ENCODE measurements around the gene PPIF. TPM values are rescaled to one million over a fixed set of nuclear protein-coding genes. Genes with fewer than 3 reads are reported as not detected.

Gene PPIF
- total and polyA plus RNA-seq, 2 of the 4 experiments (the other 2 are of a cell fraction): 29.2 to 130 TPM

DNA sequence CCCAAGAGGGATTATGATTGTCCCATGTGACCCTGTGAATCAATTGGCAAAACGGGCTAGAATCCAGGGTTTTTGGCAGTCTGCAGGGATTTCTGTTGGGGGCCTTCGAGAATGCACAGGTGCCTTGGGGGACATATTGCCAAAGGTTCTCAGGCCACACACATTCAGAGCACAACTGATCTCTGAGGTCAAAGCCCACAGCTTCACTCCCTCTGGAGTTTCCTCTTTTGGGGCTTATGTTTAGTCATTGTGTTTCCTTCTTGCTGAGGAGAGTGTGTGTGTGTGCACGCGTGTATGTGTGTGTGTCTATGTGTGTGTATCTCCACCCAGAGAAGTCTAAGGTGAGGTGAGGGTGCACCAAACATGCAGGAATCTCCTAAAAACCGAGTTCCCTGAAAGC, 8.8 kb downstream of the PPIF start:
- Histone ChIP-seq H2BK120ac (ENCODE audit: low read depth, low read length) (no peak overlapping the region), H3K27me3 (ENCODE audit: control insufficient read depth, insufficient read depth, low read length) (no peaks in the 10 kb centered on the region), H3K9me3 (ENCODE audit: control insufficient read depth, insufficient read depth, low read length) (no peaks in the 10 kb centered on the region), H3K4me2 (ENCODE audit: low read depth, low read length) (no peak overlapping the region), H3K9me1 (ENCODE audit: insufficient read depth, low read length) (peaks cover 6% of the 10 kb centered on the region), H3K4me1 (ENCODE audit: control insufficient read depth, insufficient read depth, low read length) (no peaks in the 10 kb centered on the region), H2BK20ac (ENCODE audit: low read depth, low read length) (no peak overlapping the region), H3K79me1 (ENCODE audit: low read depth in 1 of 2, low read length in 2 of 2) (peaks cover 13 to 41% of the 10 kb centered on the region in 2 experiments), H2AK9ac (replicated peaks; ENCODE audit: low read depth, low read length, poor library complexity) (no peak overlapping the region), H4K5ac (ENCODE audit: low read depth, low read length) (no peak overlapping the region), H3K4me3 (ENCODE audit: insufficient read depth, low read depth, low read length) (no peak overlapping the region), H2BK5ac (ENCODE audit: low read depth, low read length, poor library complexity, severe bottlenecking) (no peak overlapping the region), H2AK5ac (ENCODE audit: low read depth, low read length) (no peak overlapping the region), H4K20me1 (ENCODE audit: insufficient read depth, low read length) (peaks cover 33% of the 10 kb centered on the region), H3K36me3 (ENCODE audit: control insufficient read depth, insufficient read depth, low read length) (peaks cover 48% of the 10 kb centered on the region), H3K9ac (ENCODE audit: low read depth, low read length) (no peak overlapping the region), H2AFZ (replicated peaks; ENCODE audit: low read length, poor library complexity) (no peak overlapping the region), H3K18ac (ENCODE audit: low read depth, low read length) (no peak overlapping the region), H3K56ac (ENCODE audit: extremely low read depth, insufficient read depth, low read length) (no peak overlapping the region), H3K14ac (replicated peaks; ENCODE audit: low read depth, low read length) (no peak overlapping the region), H3K27ac (ENCODE audit: insufficient read depth, low read length) (no peak overlapping the region), H3K4ac (ENCODE audit: low read depth, low read length) (no peak overlapping the region), H2BK15ac (ENCODE audit: low read depth, low read length) (no peak overlapping the region), H4K91ac (ENCODE audit: insufficient read depth, low read depth, low read length) (no peak overlapping the region), H4K8ac (ENCODE audit: low read depth in 2 of 2, low read length in 2 of 2) (no peak overlapping the region), H3K23ac (ENCODE audit: low read depth, low read length) (no peak overlapping the region)
- DNase-seq (no peak), ATAC-seq (ENCODE audit: low read depth) (no peak)
- in situ Hi-C loops (cut with MboI; ENCODE audit: low sequenced_read_pairs) (no loop called here), dilution Hi-C loops (cut with HindIII; ENCODE audit: low sequenced_read_pairs, unreplicated experiment) (no loop called here), intact Hi-C loops (cut with micrococcal nuclease) (no loop called here)
- TF ChIP-seq MXI1 (IDR thresholded peaks at IDR 0.05; ENCODE audit: borderline replicate concordance, low read depth, low read length): no peak
- no peak for TF ChIP-seq RCOR1 (IDR thresholded peaks at IDR 0.05; ENCODE audit: insufficient replicate concordance, low read length)
- TF ChIP-seq RAD21 (IDR thresholded peaks at IDR 0.05; ENCODE audit: low read length): no peak
- TF ChIP-seq, protein P1, sequence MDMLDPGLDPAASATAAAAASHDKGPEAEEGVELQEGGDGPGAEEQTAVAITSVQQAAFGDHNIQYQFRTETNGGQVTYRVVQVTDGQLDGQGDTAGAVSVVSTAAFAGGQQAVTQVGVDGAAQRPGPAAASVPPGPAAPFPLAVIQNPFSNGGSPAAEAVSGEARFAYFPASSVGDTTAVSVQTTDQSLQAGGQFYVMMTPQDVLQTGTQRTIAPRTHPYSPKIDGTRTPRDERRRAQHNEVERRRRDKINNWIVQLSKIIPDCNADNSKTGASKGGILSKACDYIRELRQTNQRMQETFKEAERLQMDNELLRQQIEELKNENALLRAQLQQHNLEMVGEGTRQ (IDR thresholded peaks at IDR 0.05; ENCODE audit: low read depth, low read length): no peak
- no peak for TF ChIP-seq MAFK (IDR thresholded peaks at IDR 0.05; ENCODE audit: low read depth, low read length)
- TF ChIP-seq POLR2A (IDR thresholded peaks at IDR 0.05; ENCODE audit: low read depth, low read length): no peak
- TF ChIP-seq, protein P2, sequence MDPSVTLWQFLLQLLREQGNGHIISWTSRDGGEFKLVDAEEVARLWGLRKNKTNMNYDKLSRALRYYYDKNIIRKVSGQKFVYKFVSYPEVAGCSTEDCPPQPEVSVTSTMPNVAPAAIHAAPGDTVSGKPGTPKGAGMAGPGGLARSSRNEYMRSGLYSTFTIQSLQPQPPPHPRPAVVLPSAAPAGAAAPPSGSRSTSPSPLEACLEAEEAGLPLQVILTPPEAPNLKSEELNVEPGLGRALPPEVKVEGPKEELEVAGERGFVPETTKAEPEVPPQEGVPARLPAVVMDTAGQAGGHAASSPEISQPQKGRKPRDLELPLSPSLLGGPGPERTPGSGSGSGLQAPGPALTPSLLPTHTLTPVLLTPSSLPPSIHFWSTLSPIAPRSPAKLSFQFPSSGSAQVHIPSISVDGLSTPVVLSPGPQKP (IDR thresholded peaks at IDR 0.05; ENCODE audit: borderline replicate concordance, low read depth, low read length): no peak
- no peak for TF ChIP-seq NFE2L2 (IDR thresholded peaks at IDR 0.05; ENCODE audit: low read depth, low read length)
- no peak for TF ChIP-seq RFX5 (IDR thresholded peaks at IDR 0.05; ENCODE audit: low read depth, low read length)
- TF ChIP-seq CEBPB (IDR thresholded peaks at IDR 0.05; ENCODE audit: low read depth, low read length): no peak
- TF ChIP-seq FOS (IDR thresholded peaks at IDR 0.05; ENCODE audit: low read depth, low read length): no peak
- TF ChIP-seq CHD1 (IDR thresholded peaks at IDR 0.05; ENCODE audit: low read depth, low read length): no peak
- TF ChIP-seq MAZ (IDR thresholded peaks at IDR 0.05; ENCODE audit: borderline replicate concordance, low read depth, low read length): no peak
- 84% methylated on average over 2 of the region's 5 CpGs; no CpG with 5 or more reads in 1 of the 2 experiments for WGBS, 2 experiments (ENCODE audit: extremely low coverage in 2 of 2, insufficient read length in 1 of 2)
- ChIA-PET CTCF (no interaction called here), POLR2A (ENCODE audit: unreplicated experiment) (no interaction called here)
- no TSS peak for BruUV-seq (replicated peaks)
